Measurements from ENCODE around the gene IQCF2.

Gene IQCF2

DNA sequence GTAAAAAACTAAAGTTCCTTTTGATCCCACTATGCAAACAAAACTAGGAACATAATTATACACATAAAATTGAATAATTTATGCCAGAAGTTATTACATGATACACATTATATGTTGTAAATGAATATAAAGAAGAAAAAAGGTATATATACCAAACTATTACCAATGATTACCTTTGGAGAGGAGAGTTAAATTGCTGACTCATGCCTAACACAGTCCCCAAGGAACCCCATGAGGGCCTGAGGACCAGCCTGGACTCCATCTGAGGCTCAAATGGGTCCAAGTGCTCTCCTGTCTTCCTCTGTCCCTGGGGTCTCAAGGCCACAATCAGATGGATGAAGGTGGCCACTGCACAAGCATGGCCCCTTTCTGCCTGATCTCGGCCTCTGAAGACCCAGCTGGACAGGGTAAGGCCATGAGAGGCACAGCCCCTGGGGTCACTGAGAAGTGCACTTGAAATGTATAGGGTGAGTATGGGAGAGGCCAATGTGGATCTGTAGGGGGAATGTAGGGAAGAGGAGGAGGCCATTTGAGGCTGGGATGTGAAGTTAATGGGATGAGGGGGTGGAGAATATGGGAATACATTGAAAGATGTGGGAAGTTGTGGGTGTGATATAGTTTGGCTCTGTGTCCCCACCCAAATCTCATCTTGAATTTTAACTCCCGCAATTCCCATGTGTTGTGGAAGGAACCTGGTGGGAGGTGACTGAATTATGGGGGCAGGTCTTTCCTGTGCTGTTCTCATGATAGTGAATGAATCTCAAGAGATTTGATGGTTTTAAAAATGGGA is 42.8 kb downstream of the IQCF2 start:
- no peaks in the 10 kb centered on the region for H3K27me3 ChIP-seq (ENCODE audit: insufficient read depth, low read length)
- no peak overlapping the region for H3K9ac ChIP-seq (ENCODE audit: low read depth, low read length)
- no peaks in the 10 kb centered on the region for H3K9me3 ChIP-seq (ENCODE audit: insufficient read depth, low read depth, low read length)
- H3K4me3 ChIP-seq (ENCODE audit: low read length): no peak overlapping the region
- H3K36me3 ChIP-seq (ENCODE audit: insufficient read depth, low read depth, low read length): no peaks in the 10 kb centered on the region
- H3K27ac ChIP-seq (ENCODE audit: low read length): no peak overlapping the region
- H3K4me1 ChIP-seq (ENCODE audit: insufficient read depth, low read length): no peaks in the 10 kb centered on the region; the same call in 1 of the 2 replicates

DNA sequence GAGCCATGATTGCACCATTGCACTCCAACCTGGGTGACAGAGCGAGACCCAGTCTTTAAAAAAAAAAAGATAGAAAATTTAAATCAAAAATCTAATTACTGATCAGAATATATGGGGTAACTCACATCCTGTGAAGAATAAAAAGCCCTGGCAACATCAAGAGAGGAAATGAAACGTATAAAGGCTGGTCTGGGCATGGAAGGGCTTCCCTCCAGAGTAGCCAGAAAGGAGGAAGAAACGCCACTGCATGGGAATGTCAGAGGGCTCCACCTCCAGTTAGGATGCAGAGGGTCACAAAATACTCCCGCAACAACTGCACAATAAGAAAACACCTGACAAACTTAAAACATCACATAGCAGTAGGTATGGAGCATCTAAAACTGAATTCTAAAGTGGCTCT is 46.6 kb downstream of the IQCF2 start:
- no peaks in the 10 kb centered on the region for H3K9me3 ChIP-seq (ENCODE audit: insufficient read depth, low read depth, low read length)
- H3K4me1 ChIP-seq (ENCODE audit: insufficient read depth, low read length): no peaks in the 10 kb centered on the region
- H3K27ac ChIP-seq (ENCODE audit: low read length): no peak overlapping the region
- H3K9ac ChIP-seq (ENCODE audit: low read depth, low read length): no peak overlapping the region
- H3K36me3 ChIP-seq (ENCODE audit: insufficient read depth, low read depth, low read length): no peaks in the 10 kb centered on the region
- no peaks in the 10 kb centered on the region for H3K27me3 ChIP-seq (ENCODE audit: insufficient read depth, low read length)
- H3K4me3 ChIP-seq (ENCODE audit: low read length): no peak overlapping the region
